Calu3 (cell line): Measurements from ENCODE around the gene CDKAL1. TPM values are rescaled to one million over a fixed set of nuclear protein-coding genes. Genes with fewer than 3 reads are reported as not detected.
"Not testable (repeated sequence)": the region's sequence is repeated elsewhere in the genome, so short reads cannot be mapped to it uniquely, and the experiment has no call there.

ENCODE experiments used
- BruUV-seq: library from RNA; stranded (reverse); fragments of 400-500 nt; replicated peaks from 2 replicates; lab custom pipeline; 2021; lab: Mats Ljungman, UMichigan
- CTCF ChIA-PET: fragments of 300-600 bp; sonication (Branson Sonifier 250); formaldehyde crosslinking; loops from one replicate; lab custom pipeline; 2022; ENCODE audit warnings: antibody characterized with exemption; lab: Charles Lee
- DNase-seq: peaks from one replicate; pipeline ENCODE4 v3.0.0; 2022
- H3K27ac Mint-ChIP-seq: one replicate; pipeline ENCODE4 v1.8.0; 2022; ENCODE audit warnings: mixed read lengths; ENCODE audit not compliant: unreplicated experiment
- H3K27me3 Mint-ChIP-seq: one replicate; pipeline ENCODE4 v1.8.0; 2022; ENCODE audit warnings: mixed read lengths; ENCODE audit not compliant: unreplicated experiment
- H3K36me3 Mint-ChIP-seq: one replicate; pipeline ENCODE4 v1.8.0; 2022; ENCODE audit warnings: mild to moderate bottlenecking, moderate library complexity, mixed read lengths; ENCODE audit not compliant: insufficient read depth, unreplicated experiment
- H3K4me1 Mint-ChIP-seq: one replicate; pipeline ENCODE4 v1.8.0; 2022; ENCODE audit warnings: mild to moderate bottlenecking, low read depth, mixed read lengths; ENCODE audit not compliant: unreplicated experiment
- H3K4me3 Mint-ChIP-seq: one replicate; pipeline ENCODE4 v1.8.0; 2022; ENCODE audit warnings: mild to moderate bottlenecking, low read depth, moderate library complexity, mixed read lengths; ENCODE audit not compliant: unreplicated experiment
- H3K9me3 Mint-ChIP-seq: one replicate; pipeline ENCODE4 v1.8.0; 2022; ENCODE audit warnings: low read depth, mixed read lengths; ENCODE audit not compliant: unreplicated experiment
- CTCF ChIP-seq: fragments of 200-600 bp; IDR thresholded peaks from one replicate; pipeline ENCODE4 v1.8.0; 2022; ENCODE audit warnings: antibody characterized with exemption; ENCODE audit not compliant: unreplicated experiment
- intact Hi-C: fragments of 100-400 bp; cut with micrococcal nuclease; formaldehyde crosslinking; loops from one replicate; pipeline ENCODE4 v1.10.0; 2022; ENCODE audit not compliant: unreplicated experiment
- total RNA-seq: library from RNA; stranded (reverse); gene quantifications from 2 replicates; pipeline ENCODE4 v1.2.3, GENCODE V29; 2022

The CDKAL1 gene
- total RNA-seq, 1 experiment from 2014 or later: 39.6 TPM

GRCh38 chr6:20511852-20512251 is 22.4 kb upstream of the CDKAL1 start:
- BruUV-seq: no TSS peak
- no peak for DNase-seq
- H3K9me3 Mint-ChIP-seq: no peaks in the 10 kb centered on the region
- H3K36me3 Mint-ChIP-seq: no peaks in the 10 kb centered on the region
- H3K4me3 Mint-ChIP-seq: no peak overlapping the region
- intact Hi-C loops: no loop called here
- H3K27me3 Mint-ChIP-seq: no peaks in the 10 kb centered on the region
- CTCF ChIA-PET: interaction anchor here (0.7 kb wide), 3 partner anchors 14 to 66 kb away, joined by 3 to 6 read pairs (median 4); no protein-coding TSS in a partner anchor
- no peak for TF ChIP-seq CTCF
- peaks cover 34% of the 10 kb centered on the region for H3K4me1 Mint-ChIP-seq
- no peak overlapping the region for H3K27ac Mint-ChIP-seq

- H3K4me1 Mint-ChIP-seq, H3K36me3 Mint-ChIP-seq, DNase-seq, BruUV-seq, H3K9me3 Mint-ChIP-seq, H3K27ac Mint-ChIP-seq, H3K4me3 Mint-ChIP-seq, H3K27me3 Mint-ChIP-seq: not testable (repeated sequence)
- CTCF ChIA-PET: interaction anchor here (1.0 kb wide), 1 partner anchor 9 kb away, joined by 3 read pairs; no protein-coding TSS in a partner anchor
- intact Hi-C loops: loop anchor here (5.0 kb wide), 1 partner anchor 108 kb away; no protein-coding TSS in a partner anchor
Measured at GRCh38 chr6:20525208-20525607, 9.0 kb upstream of the CDKAL1 start.

GRCh38 chr6:20529086-20529448 is 5.2 kb upstream of the CDKAL1 start:
- H3K27ac Mint-ChIP-seq, BruUV-seq, H3K36me3 Mint-ChIP-seq, H3K4me1 Mint-ChIP-seq, H3K9me3 Mint-ChIP-seq, H3K27me3 Mint-ChIP-seq: not testable (repeated sequence)
- CTCF ChIA-PET: interaction anchor here (1.8 kb wide), 1 partner anchor 125 kb away, joined by 15 read pairs; no protein-coding TSS in a partner anchor
- peak; percentile 69 for TF ChIP-seq CTCF
- intact Hi-C loops: loop anchor here (2.0 to 5.0 kb wide), 2 partner anchors 112 to 316 kb away; partner anchors contain the start of gene MBOAT1
- H3K4me3 Mint-ChIP-seq: peak overlapping the region; percentile 71
- peak; percentile 35 for DNase-seq

- Mint-ChIP-seq H3K4me3 (no peak overlapping the region), H3K4me1 (peaks cover 27% of the 10 kb centered on the region), H3K27me3 (no peaks in the 10 kb centered on the region), H3K36me3 (peaks cover 34% of the 10 kb centered on the region), H3K27ac (no peak overlapping the region), H3K9me3 (no peaks in the 10 kb centered on the region)
- CTCF ChIA-PET: interaction anchor here (0.8 kb wide), 1 partner anchor 129 kb away, joined by 5 read pairs; no protein-coding TSS in a partner anchor
- BruUV-seq: no TSS peak
- no peak for DNase-seq
- TF ChIP-seq CTCF: no peak
- intact Hi-C loops: no loop called here
Measured at GRCh38 chr6:20532881-20533280, 1.4 kb upstream of the CDKAL1 start.

GRCh38 chr6:20533746-20534294 is 437 bp upstream of the CDKAL1 start:
- CTCF ChIA-PET: interaction anchor here (0.5 to 1.1 kb wide), 3 partner anchors 129 to 278 kb away, joined by 3 to 6 read pairs (median 3); no protein-coding TSS in a partner anchor
- TF ChIP-seq CTCF: no peak
- Mint-ChIP-seq H3K27me3 (no peaks in the 10 kb centered on the region), H3K36me3 (peaks cover 29% of the 10 kb centered on the region), H3K9me3 (no peaks in the 10 kb centered on the region), H3K4me1 (peaks cover 29% of the 10 kb centered on the region), H3K27ac (peak overlapping the region; percentile 87), H3K4me3 (peak overlapping the region; percentile 84)
- DNase-seq: no peak
- intact Hi-C loops: no loop called here
- BruUV-seq: no TSS peak
